PC-3 (cell line): ENCODE results near the gene TUSC2. TPM values are rescaled to one million over a fixed set of nuclear protein-coding genes. Genes with fewer than 3 reads are reported as not detected.
"Not testable (repeated sequence)": the region's sequence is repeated elsewhere in the genome, so short reads cannot be mapped to it uniquely, and the experiment has no call there.

Experiments used
- ATAC-seq: fragments of 200-7000 bp; cut with Tn5 transposase; 2 replicates; pipeline ENCODE4 v1.9.1; 2020; ENCODE audit warnings: mild to moderate bottlenecking, moderate library complexity
- BruUV-seq: library from RNA; stranded (reverse); fragments of 400-500 nt; replicated peaks from 2 replicates; lab custom pipeline; 2021; lab: Mats Ljungman, UMichigan
- CTCF ChIA-PET: fragments of 300-600 bp; sonication (Branson Sonifier 250); formaldehyde crosslinking; loops from one replicate; lab custom pipeline; 2022; ENCODE audit warnings: antibody characterized with exemption; lab: Charles Lee
- POLR2A ChIA-PET: fragments of 300-600 bp; sonication (Branson Sonifier 250); formaldehyde crosslinking; loops from one replicate; lab custom pipeline; 2022; ENCODE audit warnings: antibody characterized with exemption; ENCODE audit not compliant: unreplicated experiment; lab: Charles Lee
- DNase-seq: peaks from one replicate; pipeline ENCODE4 v3.0.0-alpha.2; 2015
- H2AFZ ChIP-seq: fragments of 300-600 bp; sonication (generic); 2 replicates; pipeline ENCODE4 v1.6.0; 2016; ENCODE audit warnings: antibody characterized with exemption, low read length
- H3F3A ChIP-seq: fragments of 300-600 bp; sonication (generic); one replicate; pipeline ENCODE4 v1.6.0; 2017; ENCODE audit warnings: antibody characterized with exemption, low read length, control low read depth, mild to moderate bottlenecking; ENCODE audit not compliant: unreplicated experiment
- H3K27ac ChIP-seq: fragments of 300-600 bp; sonication (generic); 2 replicates; pipeline ENCODE4 v1.5.1; 2016; ENCODE audit warnings: mild to moderate bottlenecking, low read length
- H3K27me3 ChIP-seq: fragments of 300-600 bp; sonication (generic); 2 replicates; pipeline ENCODE4 v1.6.1; 2016; ENCODE audit warnings: low read length, mixed read lengths
- H3K36me3 ChIP-seq: fragments of 300-600 bp; sonication (generic); 2 replicates; pipeline ENCODE4 v1.6.1; 2016; ENCODE audit warnings: low read depth, mixed run types, low read length, mixed read lengths
- H3K4me1 ChIP-seq: fragments of 300-600 bp; sonication (generic); 2 replicates; pipeline ENCODE4 v1.5.1; 2016; ENCODE audit warnings: low read length; ENCODE audit not compliant: insufficient read depth
- H3K4me2 ChIP-seq: fragments of 300-600 bp; sonication (generic); 2 replicates; pipeline ENCODE4 v1.6.0; 2016; ENCODE audit warnings: low read length
- H3K4me3 ChIP-seq: fragments of 300-600 bp; sonication (generic); 2 replicates; pipeline ENCODE4 v1.5.1; 2016; ENCODE audit warnings: mild to moderate bottlenecking, low read length, mixed read lengths
- H3K79me2 ChIP-seq: fragments of 300-600 bp; sonication (generic); 2 replicates; pipeline ENCODE4 v1.6.1; 2017; ENCODE audit warnings: low read length, mixed read lengths
- H3K9ac ChIP-seq: fragments of 300-600 bp; sonication (generic); 2 replicates; pipeline ENCODE4 v1.6.0; 2016; ENCODE audit warnings: mild to moderate bottlenecking, low read length
- H3K9me2 ChIP-seq: fragments of 300-600 bp; sonication (generic); replicated peaks from 2 replicates; pipeline ENCODE4 v1.6.1; 2016; ENCODE audit warnings: mixed run types, low read length, mixed read lengths
- H3K9me3 ChIP-seq: fragments of 300-600 bp; sonication (generic); 2 replicates; pipeline ENCODE4 v1.6.1; 2016; ENCODE audit warnings: low read length, mixed read lengths
- H4K20me1 ChIP-seq: fragments of 300-600 bp; sonication (generic); 2 replicates; pipeline ENCODE4 v1.6.1; 2016; ENCODE audit warnings: low read length, mixed read lengths
- EZH2 ChIP-seq: fragments of 300-600 bp; sonication (generic); IDR thresholded peaks from one replicate; pipeline ENCODE4 v1.6.1; 2017; ENCODE audit warnings: antibody characterized with exemption, mild to moderate bottlenecking, low read length; ENCODE audit not compliant: unreplicated experiment
- EZH2phosphoT487 ChIP-seq: fragments of 300-600 bp; sonication (generic); IDR thresholded peaks from 2 replicates; pipeline ENCODE4 v1.6.1; 2018; ENCODE audit warnings: mild to moderate bottlenecking, antibody characterized with exemption, low read length, borderline replicate concordance
- intact Hi-C: fragments of 100-400 bp; cut with micrococcal nuclease; formaldehyde crosslinking; loops from 2 replicates; pipeline ENCODE4 v1.9.0; 2023
- total RNA-seq: library from RNA; depleted of rRNA; stranded (reverse); fragments of >200 nt; gene quantifications from 2 replicates; pipeline ENCODE4 v1.2.3, GENCODE V29; 2014
- TF ChIP-seq, protein P1 (sequence below): fragments of 300-600 bp; sonication (generic); conservative IDR thresholded peaks from 2 replicates; pipeline ENCODE4 v1.5.1; 2017; ENCODE audit warnings: antibody characterized with exemption, low read depth, mild to moderate bottlenecking, low read length

The TUSC2 gene
- total RNA-seq, 1 experiment from 2014 or later: 143 TPM

DNA sequence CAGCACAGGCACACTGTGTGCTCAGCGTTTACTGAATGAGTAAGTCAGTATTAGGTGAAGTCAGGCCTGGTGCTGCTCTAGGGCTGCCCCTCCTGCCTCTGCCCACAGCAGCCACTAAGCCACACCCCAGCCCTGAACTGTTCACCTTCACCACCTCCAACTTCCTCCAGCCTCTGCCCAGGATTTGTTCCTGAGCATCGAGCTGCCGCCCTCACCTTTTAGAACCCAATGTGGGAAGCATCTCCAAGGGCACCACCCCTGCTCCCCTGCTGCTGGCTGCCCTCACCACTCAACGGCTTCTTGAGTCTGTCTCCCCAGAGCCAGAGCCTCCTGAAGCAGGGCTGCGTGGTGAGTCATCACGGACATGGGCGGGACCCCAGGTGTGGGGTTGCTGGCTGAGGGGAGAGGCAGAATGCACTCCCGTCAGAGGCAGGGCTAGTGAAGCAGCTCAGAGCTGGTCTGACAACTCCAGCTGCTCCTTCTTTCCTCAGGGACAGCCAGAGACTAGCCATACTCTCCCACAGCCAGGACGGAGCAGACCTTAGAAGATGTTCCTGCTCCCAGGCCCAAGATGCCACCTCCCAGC, 11.3 kb downstream of the TUSC2 start:
- POLR2A ChIA-PET: interaction anchor here (0.5 to 1.4 kb wide), 3 partner anchors 11 to 25 kb away, joined by 3 to 4 read pairs (median 4); partner anchors contain the start of genes HYAL3, IFRD2, NAA80 and TUSC2
- no TSS peak for BruUV-seq
- CTCF ChIA-PET: interaction anchor here (0.6 kb wide), 1 partner anchor 12 kb away, joined by 3 read pairs; no protein-coding TSS in a partner anchor
- peak overlapping the region; percentile 57 for H3K4me3 ChIP-seq
- peak; percentile 98 for DNase-seq
- peaks cover 35% of the 10 kb centered on the region for H3K79me2 ChIP-seq
- TF ChIP-seq EZH2 (no peak), EZH2phosphoT487 (no peak)
- TF ChIP-seq, protein P1, sequence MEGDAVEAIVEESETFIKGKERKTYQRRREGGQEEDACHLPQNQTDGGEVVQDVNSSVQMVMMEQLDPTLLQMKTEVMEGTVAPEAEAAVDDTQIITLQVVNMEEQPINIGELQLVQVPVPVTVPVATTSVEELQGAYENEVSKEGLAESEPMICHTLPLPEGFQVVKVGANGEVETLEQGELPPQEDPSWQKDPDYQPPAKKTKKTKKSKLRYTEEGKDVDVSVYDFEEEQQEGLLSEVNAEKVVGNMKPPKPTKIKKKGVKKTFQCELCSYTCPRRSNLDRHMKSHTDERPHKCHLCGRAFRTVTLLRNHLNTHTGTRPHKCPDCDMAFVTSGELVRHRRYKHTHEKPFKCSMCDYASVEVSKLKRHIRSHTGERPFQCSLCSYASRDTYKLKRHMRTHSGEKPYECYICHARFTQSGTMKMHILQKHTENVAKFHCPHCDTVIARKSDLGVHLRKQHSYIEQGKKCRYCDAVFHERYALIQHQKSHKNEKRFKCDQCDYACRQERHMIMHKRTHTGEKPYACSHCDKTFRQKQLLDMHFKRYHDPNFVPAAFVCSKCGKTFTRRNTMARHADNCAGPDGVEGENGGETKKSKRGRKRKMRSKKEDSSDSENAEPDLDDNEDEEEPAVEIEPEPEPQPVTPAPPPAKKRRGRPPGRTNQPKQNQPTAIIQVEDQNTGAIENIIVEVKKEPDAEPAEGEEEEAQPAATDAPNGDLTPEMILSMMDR: no peak
- H3K27me3 ChIP-seq: no peaks in the 10 kb centered on the region
- H3K9me2 ChIP-seq: no peaks in the 10 kb centered on the region
- H3K4me2 ChIP-seq: peak overlapping the region; percentile 88
- intact Hi-C loops: loop anchor here (1.0 kb wide), 1 partner anchor 17 kb away; the partner anchor contains the start of genes HYAL3 and NAA80
- peaks cover 6% of the 10 kb centered on the region for H3K36me3 ChIP-seq
- H2AFZ ChIP-seq: no peak overlapping the region
- peak overlapping the region; percentile 60 for H3K9ac ChIP-seq
- H3K4me1 ChIP-seq: peaks cover 48% of the 10 kb centered on the region
- H4K20me1 ChIP-seq: no peaks in the 10 kb centered on the region
- no peaks in the 10 kb centered on the region for H3K9me3 ChIP-seq
- H3K27ac ChIP-seq: peak overlapping the region; percentile 92
- ATAC-seq: peak; percentile 79
- peaks cover 13% of the 10 kb centered on the region for H3F3A ChIP-seq

DNA sequence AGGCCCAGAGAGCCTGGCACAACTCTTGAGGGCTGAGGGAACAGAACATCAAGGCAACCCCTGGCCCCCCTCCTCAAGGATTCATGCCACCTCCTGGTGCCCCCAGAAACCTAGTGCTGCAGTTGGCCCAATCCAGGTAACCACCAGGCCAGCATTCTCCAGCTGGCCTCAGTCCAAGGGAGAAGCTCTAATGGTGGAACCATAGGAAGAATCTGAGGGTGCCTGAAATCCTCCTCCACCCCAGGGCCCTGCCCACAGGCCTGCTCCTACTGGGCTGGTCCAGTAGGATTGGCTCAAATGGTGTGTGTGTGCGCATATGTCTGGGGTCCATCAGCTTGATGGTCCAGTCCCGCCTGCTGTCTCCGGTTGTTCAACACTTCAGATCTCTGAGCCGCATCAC, 13.2 kb downstream of the TUSC2 start:
- Histone ChIP-seq H3K4me1 (peaks cover 40% of the 10 kb centered on the region), H4K20me1 (no peaks in the 10 kb centered on the region), H3K79me2 (peaks cover 24% of the 10 kb centered on the region), H3K4me2 (no peak overlapping the region), H3K9ac (no peak overlapping the region), H3K27ac (no peak overlapping the region), H2AFZ (no peak overlapping the region), H3K9me2 (no peaks in the 10 kb centered on the region), H3K4me3 (no peak overlapping the region), H3F3A (peaks cover 13% of the 10 kb centered on the region), H3K9me3 (no peaks in the 10 kb centered on the region), H3K36me3 (peaks cover 6% of the 10 kb centered on the region), H3K27me3 (no peaks in the 10 kb centered on the region)
- ChIA-PET POLR2A (interaction anchor here (0.5 to 0.6 kb wide), 2 partner anchors 14 to 253 kb away, joined by 3 read pairs; partner anchors contain the start of gene C3orf18), CTCF (no interaction called here)
- TF ChIP-seq, protein P1: no peak
- TF ChIP-seq EZH2: no peak
- TF ChIP-seq EZH2phosphoT487: no peak
- intact Hi-C loops: no loop called here
- no TSS peak for BruUV-seq
- ATAC-seq: no peak
- no peak for DNase-seq

DNA sequence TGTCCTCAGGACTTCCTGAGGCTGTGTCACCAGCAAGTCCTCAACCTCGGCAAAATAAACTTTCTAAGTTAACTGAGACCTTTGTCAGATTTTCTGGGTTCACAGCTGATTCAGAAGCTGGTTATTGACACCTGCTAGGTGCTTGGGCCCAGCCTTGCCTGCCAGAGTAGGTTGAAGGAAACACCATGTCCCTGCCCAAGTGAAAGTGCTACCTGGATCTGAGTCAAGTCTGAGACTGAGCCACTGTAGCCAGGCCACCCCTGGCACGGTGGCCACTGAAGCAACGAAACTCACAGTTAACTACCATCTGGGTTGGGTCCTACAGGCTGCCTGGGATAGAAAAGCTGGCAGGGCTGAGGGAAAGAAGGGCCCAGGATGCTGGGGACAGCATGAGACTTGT, 13.7 kb downstream of the TUSC2 start:
- POLR2A ChIA-PET: interaction anchor here (0.5 to 0.7 kb wide), 2 partner anchors 10 to 14 kb away, joined by 3 to 6 read pairs; no protein-coding TSS in a partner anchor
- no peak for ATAC-seq
- TF ChIP-seq EZH2phosphoT487 (no peak), EZH2 (no peak)

DNA sequence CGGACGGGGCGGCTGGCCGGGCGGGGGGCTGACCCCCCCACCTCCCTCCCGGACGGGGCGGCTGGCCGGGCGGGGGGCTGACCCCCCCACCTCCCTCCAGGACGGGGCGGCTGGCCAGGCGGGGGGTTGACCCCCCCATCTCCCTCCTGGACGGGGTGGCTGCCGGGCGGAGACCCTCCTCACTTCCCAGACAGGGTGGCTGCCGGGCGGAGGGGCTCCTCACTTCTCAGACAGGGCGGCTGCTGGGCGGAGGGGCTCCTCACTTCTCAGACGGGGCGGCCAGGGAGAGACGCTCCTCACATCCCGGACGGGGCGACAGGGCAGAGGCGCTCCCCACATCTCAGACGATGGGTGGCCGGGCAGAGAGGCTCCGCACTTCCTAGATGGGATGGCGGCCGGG, 16.0 kb downstream of the TUSC2 start:
- H3K4me3 ChIP-seq, H3K9ac ChIP-seq, H3K4me2 ChIP-seq, BruUV-seq, intact Hi-C loops, ATAC-seq, CTCF ChIA-PET, H3K36me3 ChIP-seq, H3F3A ChIP-seq, POLR2A ChIA-PET, H3K27me3 ChIP-seq, H3K9me2 ChIP-seq, H3K79me2 ChIP-seq, H3K27ac ChIP-seq, H3K9me3 ChIP-seq, H2AFZ ChIP-seq, DNase-seq, H4K20me1 ChIP-seq: not testable (repeated sequence)
- peaks cover 12% of the 10 kb centered on the region for H3K4me1 ChIP-seq

More for the DNA sequence above, 13.7 kb downstream of the TUSC2 start:
- Histone ChIP-seq H3K9me2 (no peaks in the 10 kb centered on the region), H3K36me3 (peaks cover 4% of the 10 kb centered on the region), H3K9ac (no peak overlapping the region), H4K20me1 (no peaks in the 10 kb centered on the region), H3K79me2 (peaks cover 19% of the 10 kb centered on the region), H3K4me3 (no peak overlapping the region), H3F3A (peaks cover 13% of the 10 kb centered on the region), H2AFZ (no peak overlapping the region), H3K9me3 (no peaks in the 10 kb centered on the region), H3K27ac (no peak overlapping the region), H3K27me3 (no peaks in the 10 kb centered on the region), H3K4me1 (peaks cover 35% of the 10 kb centered on the region), H3K4me2 (no peak overlapping the region)
- no peak for DNase-seq
- intact Hi-C loops: no loop called here
- CTCF ChIA-PET: no interaction called here
- BruUV-seq: no TSS peak
